HepG2 (cell line): ENCODE measurements around the gene ZDHHC14. TPM values are rescaled to one million over a fixed set of nuclear protein-coding genes. Genes with fewer than 3 reads are reported as not detected.

Source experiments
- AKAP8 ChIP-seq: sonication (generic); formaldehyde crosslinking; IDR thresholded peaks from 2 replicates; pipeline ENCODE4 v1.5.1; 2020; ENCODE audit warnings: mild to moderate bottlenecking, missing genetic modification reagents
- BRCA1 ChIP-seq: sonication (generic); formaldehyde crosslinking; IDR thresholded peaks from 2 replicates; pipeline ENCODE4 v1.4.0; 2020; ENCODE audit warnings: missing genetic modification reagents
- DNMT1 ChIP-seq: sonication (generic); formaldehyde crosslinking; IDR thresholded peaks from 2 replicates; pipeline ENCODE4 v1.5.1; 2020; ENCODE audit warnings: mild to moderate bottlenecking, missing genetic modification reagents
- ETV5 ChIP-seq: IDR thresholded peaks from 2 replicates; pipeline ENCODE4 v1.6.1; 2018; ENCODE audit warnings: missing biosample characterization, missing genetic modification reagents, inconsistent platforms, borderline replicate concordance
- ETV6 ChIP-seq: sonication (generic); formaldehyde crosslinking; conservative IDR thresholded peaks from 2 replicates; pipeline ENCODE4 v1.4.0; 2020; ENCODE audit warnings: missing genetic modification reagents
- KLF6 ChIP-seq: IDR thresholded peaks from 2 replicates; pipeline ENCODE4 v1.8.0; 2016; ENCODE audit warnings: missing biosample characterization, missing genetic modification reagents
- MLXIP ChIP-seq: sonication (generic); formaldehyde crosslinking; IDR thresholded peaks from 2 replicates; pipeline ENCODE4 v1.9.0; 2021; ENCODE audit warnings: missing genetic modification reagents, borderline replicate concordance
- NCOA1 ChIP-seq: sonication (generic); formaldehyde crosslinking; IDR thresholded peaks from 2 replicates; pipeline ENCODE4 v1.9.0; 2021; ENCODE audit warnings: missing genetic modification reagents
- POLR2AphosphoS5 ChIP-seq: IDR thresholded peaks from 2 replicates; pipeline ENCODE4 v1.6.1; 2012; ENCODE audit warnings: low read depth, low read length
- SIX1 ChIP-seq: sonication (generic); formaldehyde crosslinking; IDR thresholded peaks from 2 replicates; pipeline ENCODE4 v1.4.0; 2020; ENCODE audit warnings: missing genetic modification reagents, borderline replicate concordance
- ZEB1 ChIP-seq: IDR thresholded peaks from 2 replicates; pipeline ENCODE4 v1.6.1; 2012; ENCODE audit warnings: mild to moderate bottlenecking, low read depth, inconsistent platforms; ENCODE audit not compliant: insufficient replicate concordance
- ZFP37 ChIP-seq: sonication (generic); formaldehyde crosslinking; IDR thresholded peaks from 2 replicates; pipeline ENCODE4 v1.4.0; 2020; ENCODE audit warnings: missing genetic modification reagents, borderline replicate concordance
- ZNF530 ChIP-seq: sonication (generic); formaldehyde crosslinking; IDR thresholded peaks from 2 replicates; pipeline ENCODE4 v1.5.0; 2020; ENCODE audit warnings: low read depth, mild to moderate bottlenecking, missing genetic modification reagents
- ZNF549 ChIP-seq: sonication (generic); formaldehyde crosslinking; IDR thresholded peaks from 2 replicates; pipeline ENCODE4 v1.5.0; 2020; ENCODE audit warnings: missing genetic modification reagents
- ZNF577 ChIP-seq: sonication (generic); formaldehyde crosslinking; IDR thresholded peaks from 2 replicates; pipeline ENCODE4 v1.4.0; 2020; ENCODE audit warnings: mild to moderate bottlenecking, low read depth, missing genetic modification reagents, borderline replicate concordance
- ZSCAN22 ChIP-seq: sonication (generic); formaldehyde crosslinking; IDR thresholded peaks from 2 replicates; pipeline ENCODE4 v1.4.0; 2020; ENCODE audit warnings: mild to moderate bottlenecking, missing genetic modification reagents
- polyA plus RNA-seq, 8 experiments: library from polyadenylated mRNA; depleted of rRNA in 3 of 8; stranded (reverse) in 7 of 8; unstranded in 1 of 8; fragments of >200 nt; fragmentation: Illumina TruSeq in 4 of 8; extraction: Trizol in 4 of 8; gene quantifications; 2 replicates each; pipeline versions ENCODE4 v1.2.1 to v1.2.3, GENCODE V29; 2011 to 2016; ENCODE audit warnings: low read depth in 4 of 8, missing spikeins in 1 of 8, mixed read lengths in 1 of 8; ENCODE audit not compliant: insufficient read depth in 1 of 8
- total RNA-seq, 5 experiments: library from RNA; depleted of rRNA; stranded (reverse); fragments of >200 nt; fragmentation: Illumina TruSeq; extraction: Trizol; gene quantifications; 2 replicates each; pipeline ENCODE4 v1.2.3, GENCODE V29; 2016; ENCODE audit warnings: low read depth in 1 of 5
- TF ChIP-seq, protein P1 (sequence below): IDR thresholded peaks from 2 replicates; pipeline ENCODE4 v1.6.1; 2016
- TF ChIP-seq, protein P2 (sequence below): sonication (generic); formaldehyde crosslinking; IDR thresholded peaks from 2 replicates; pipeline ENCODE4 v1.4.0; 2020; ENCODE audit warnings: missing genetic modification reagents, borderline replicate concordance
- TF ChIP-seq, protein P3 (sequence below): sonication (generic); formaldehyde crosslinking; IDR thresholded peaks from 2 replicates; pipeline ENCODE4 v1.4.0; 2020; ENCODE audit warnings: missing genetic modification reagents
- TF ChIP-seq, protein P4 (sequence below): sonication (generic); formaldehyde crosslinking; IDR thresholded peaks from 2 replicates; pipeline ENCODE4 v1.9.0; 2022; ENCODE audit warnings: low read depth, missing genetic modification reagents

Gene ZDHHC14
- total and polyA plus RNA-seq, 2 of the 13 experiments (the other 11 are each of a cell fraction or from before 2014, with no cell fraction given) = 3.7 to 9.5 TPM

GRCh38 chr6:157531169-157531985 is 150.4 kb downstream of the ZDHHC14 start (continued):
- TF ChIP-seq NCOA1 (CRISPR knock-in tag) = peak; percentile 99; the same call in 1 of the 2 replicates
- no peak; the same call in none of the 2 replicates for TF ChIP-seq ETV6 (CRISPR knock-in tag)
- peak; percentile 89; the same call in 1 of the 2 replicates for TF ChIP-seq DNMT1 (CRISPR knock-in tag)
- TF ChIP-seq KLF6 (CRISPR knock-in tag) = peak; percentile 82
- TF ChIP-seq ZEB1 = no peak
- TF ChIP-seq, protein P1, sequence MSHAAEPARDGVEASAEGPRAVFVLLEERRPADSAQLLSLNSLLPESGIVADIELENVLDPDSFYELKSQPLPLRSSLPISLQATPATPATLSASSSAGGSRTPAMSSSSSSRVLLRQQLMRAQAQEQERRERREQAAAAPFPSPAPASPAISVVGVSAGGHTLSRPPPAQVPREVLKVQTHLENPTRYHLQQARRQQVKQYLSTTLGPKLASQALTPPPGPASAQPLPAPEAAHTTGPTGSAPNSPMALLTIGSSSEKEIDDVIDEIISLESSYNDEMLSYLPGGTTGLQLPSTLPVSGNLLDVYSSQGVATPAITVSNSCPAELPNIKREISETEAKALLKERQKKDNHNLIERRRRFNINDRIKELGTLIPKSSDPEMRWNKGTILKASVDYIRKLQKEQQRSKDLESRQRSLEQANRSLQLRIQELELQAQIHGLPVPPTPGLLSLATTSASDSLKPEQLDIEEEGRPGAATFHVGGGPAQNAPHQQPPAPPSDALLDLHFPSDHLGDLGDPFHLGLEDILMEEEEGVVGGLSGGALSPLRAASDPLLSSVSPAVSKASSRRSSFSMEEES = peak; percentile 74
- 0 out of 2 replicates have a peak, but pooled peaks have one; percentile 64 for TF ChIP-seq ZNF530 (CRISPR knock-in tag)
- peak; percentile 49; the same call in 1 of the 2 replicates for TF ChIP-seq MLXIP (CRISPR knock-in tag)
- TF ChIP-seq, protein P2, sequence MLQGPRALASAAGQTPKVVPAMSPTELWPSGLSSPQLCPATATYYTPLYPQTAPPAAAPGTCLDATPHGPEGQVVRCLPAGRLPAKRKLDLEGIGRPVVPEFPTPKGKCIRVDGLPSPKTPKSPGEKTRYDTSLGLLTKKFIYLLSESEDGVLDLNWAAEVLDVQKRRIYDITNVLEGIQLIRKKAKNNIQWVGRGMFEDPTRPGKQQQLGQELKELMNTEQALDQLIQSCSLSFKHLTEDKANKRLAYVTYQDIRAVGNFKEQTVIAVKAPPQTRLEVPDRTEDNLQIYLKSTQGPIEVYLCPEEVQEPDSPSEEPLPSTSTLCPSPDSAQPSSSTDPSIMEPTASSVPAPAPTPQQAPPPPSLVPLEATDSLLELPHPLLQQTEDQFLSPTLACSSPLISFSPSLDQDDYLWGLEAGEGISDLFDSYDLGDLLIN (CRISPR knock-in tag) = no peak; the same call in 1 of the 2 replicates
- TF ChIP-seq ZNF577 (CRISPR knock-in tag) = no peak
- no peak for TF ChIP-seq ZNF549 (CRISPR knock-in tag)
- peak; percentile 97 for TF ChIP-seq SIX1 (CRISPR knock-in tag)
- peak; percentile 52; the same call in 1 of the 2 replicates for TF ChIP-seq BRCA1
- peak; percentile 90 for TF ChIP-seq AKAP8 (CRISPR knock-in tag)
- peak; percentile 69 for TF ChIP-seq POLR2AphosphoS5
- peak; percentile 84 for TF ChIP-seq ZSCAN22 (CRISPR knock-in tag)
- TF ChIP-seq, protein P3, sequence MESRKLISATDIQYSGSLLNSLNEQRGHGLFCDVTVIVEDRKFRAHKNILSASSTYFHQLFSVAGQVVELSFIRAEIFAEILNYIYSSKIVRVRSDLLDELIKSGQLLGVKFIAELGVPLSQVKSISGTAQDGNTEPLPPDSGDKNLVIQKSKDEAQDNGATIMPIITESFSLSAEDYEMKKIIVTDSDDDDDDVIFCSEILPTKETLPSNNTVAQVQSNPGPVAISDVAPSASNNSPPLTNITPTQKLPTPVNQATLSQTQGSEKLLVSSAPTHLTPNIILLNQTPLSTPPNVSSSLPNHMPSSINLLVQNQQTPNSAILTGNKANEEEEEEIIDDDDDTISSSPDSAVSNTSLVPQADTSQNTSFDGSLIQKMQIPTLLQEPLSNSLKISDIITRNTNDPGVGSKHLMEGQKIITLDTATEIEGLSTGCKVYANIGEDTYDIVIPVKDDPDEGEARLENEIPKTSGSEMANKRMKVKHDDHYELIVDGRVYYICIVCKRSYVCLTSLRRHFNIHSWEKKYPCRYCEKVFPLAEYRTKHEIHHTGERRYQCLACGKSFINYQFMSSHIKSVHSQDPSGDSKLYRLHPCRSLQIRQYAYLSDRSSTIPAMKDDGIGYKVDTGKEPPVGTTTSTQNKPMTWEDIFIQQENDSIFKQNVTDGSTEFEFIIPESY (CRISPR knock-in tag) = peak; percentile 91
- TF ChIP-seq ETV5 (CRISPR knock-in tag) = peak; percentile 100
- peak; percentile 94; the same call in 1 of the 2 replicates for TF ChIP-seq ZFP37 (CRISPR knock-in tag)
- TF ChIP-seq, protein P4, sequence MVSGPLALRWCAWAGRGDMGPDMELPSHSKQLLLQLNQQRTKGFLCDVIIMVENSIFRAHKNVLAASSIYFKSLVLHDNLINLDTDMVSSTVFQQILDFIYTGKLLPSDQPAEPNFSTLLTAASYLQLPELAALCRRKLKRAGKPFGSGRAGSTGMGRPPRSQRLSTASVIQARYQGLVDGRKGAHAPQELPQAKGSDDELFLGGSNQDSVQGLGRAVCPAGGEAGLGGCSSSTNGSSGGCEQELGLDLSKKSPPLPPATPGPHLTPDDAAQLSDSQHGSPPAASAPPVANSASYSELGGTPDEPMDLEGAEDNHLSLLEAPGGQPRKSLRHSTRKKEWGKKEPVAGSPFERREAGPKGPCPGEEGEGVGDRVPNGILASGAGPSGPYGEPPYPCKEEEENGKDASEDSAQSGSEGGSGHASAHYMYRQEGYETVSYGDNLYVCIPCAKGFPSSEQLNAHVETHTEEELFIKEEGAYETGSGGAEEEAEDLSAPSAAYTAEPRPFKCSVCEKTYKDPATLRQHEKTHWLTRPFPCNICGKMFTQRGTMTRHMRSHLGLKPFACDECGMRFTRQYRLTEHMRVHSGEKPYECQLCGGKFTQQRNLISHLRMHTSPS (CRISPR knock-in tag) = peak; percentile 98
